HG03378 (cell line): ENCODE measurements around the gene GADD45G.

ENCODE experiments used
- ATAC-seq: cut with Tn5 transposase; IDR thresholded peaks from one replicate; pipeline ENCODE4 v1.9.1; 2021; ENCODE audit warnings: mild to moderate bottlenecking, moderate library complexity; ENCODE audit not compliant: unreplicated experiment

The GADD45G gene

GRCh38 chr9:89648247-89649000, 43.6 kb downstream of the GADD45G start:
- ATAC-seq, result no peak

- no peak for ATAC-seq
These were observed 44.4 kb downstream of the GADD45G start for GRCh38 chr9:89649039-89649691.

GRCh38 chr9:89654025-89654662, 49.3 kb downstream of the GADD45G start:
- no peak for ATAC-seq

- no peak for ATAC-seq
These were observed 50.5 kb downstream of the GADD45G start for GRCh38 chr9:89655056-89655989.
